ENCODE measurements around the gene ACSL5. TPM values are rescaled to one million over a fixed set of nuclear protein-coding genes. Genes with fewer than 3 reads are reported as not detected.

Gene ACSL5
- total and polyA plus RNA-seq, 2 of the 4 experiments (the other 2 are of a cell fraction): 0.87 to 1.3 TPM

GRCh38 chr10:112465299-112465883 is 91.5 kb downstream of the ACSL5 start:
- in situ Hi-C loops (cut with MboI; ENCODE audit: low sequenced_read_pairs) (no loop called here), intact Hi-C loops (cut with micrococcal nuclease) (no loop called here), dilution Hi-C loops (cut with HindIII; ENCODE audit: low sequenced_read_pairs, unreplicated experiment) (no loop called here)
- Histone ChIP-seq H3K23ac (ENCODE audit: low read depth, low read length) (no peak overlapping the region), H4K5ac (ENCODE audit: low read depth, low read length) (no peak overlapping the region), H2AK9ac (replicated peaks; ENCODE audit: low read depth, low read length, poor library complexity) (no peak overlapping the region), H3K9me3 (ENCODE audit: control insufficient read depth, insufficient read depth, low read length) (no peaks in the 10 kb centered on the region), H3K18ac (ENCODE audit: low read depth, low read length) (no peak overlapping the region), H2BK120ac (ENCODE audit: low read depth, low read length) (no peak overlapping the region), H3K9ac (ENCODE audit: low read depth, low read length) (no peak overlapping the region), H2AK5ac (ENCODE audit: low read depth, low read length) (no peak overlapping the region), H4K8ac (ENCODE audit: low read depth in 2 of 2, low read length in 2 of 2) (no peak overlapping the region), H3K27ac (ENCODE audit: insufficient read depth, low read length) (no peak overlapping the region), H3K56ac (ENCODE audit: extremely low read depth, insufficient read depth, low read length) (no peak overlapping the region), H3K79me1 (ENCODE audit: low read depth in 1 of 2, low read length in 2 of 2) (peaks cover 6 to 12% of the 10 kb centered on the region in 2 experiments), H3K4ac (ENCODE audit: low read depth, low read length) (no peak overlapping the region), H3K9me1 (ENCODE audit: insufficient read depth, low read length) (peaks cover 2% of the 10 kb centered on the region), H3K4me2 (ENCODE audit: low read depth, low read length) (no peak overlapping the region), H2AFZ (replicated peaks; ENCODE audit: low read length, poor library complexity) (no peak overlapping the region), H3K36me3 (ENCODE audit: control insufficient read depth, insufficient read depth, low read length) (peaks cover 15% of the 10 kb centered on the region), H3K4me1 (ENCODE audit: control insufficient read depth, insufficient read depth, low read length) (no peaks in the 10 kb centered on the region), H2BK15ac (ENCODE audit: low read depth, low read length) (no peak overlapping the region), H4K20me1 (ENCODE audit: insufficient read depth, low read length) (no peaks in the 10 kb centered on the region), H3K4me3 (ENCODE audit: insufficient read depth, low read depth, low read length) (no peak overlapping the region), H4K91ac (ENCODE audit: insufficient read depth, low read depth, low read length) (no peak overlapping the region), H2BK20ac (ENCODE audit: low read depth, low read length) (no peak overlapping the region), H3K14ac (replicated peaks; ENCODE audit: low read depth, low read length) (no peak overlapping the region), H2BK5ac (ENCODE audit: low read depth, low read length, poor library complexity, severe bottlenecking) (no peak overlapping the region), H3K27me3 (ENCODE audit: control insufficient read depth, insufficient read depth, low read length) (no peaks in the 10 kb centered on the region)
- WGBS, 2 experiments (ENCODE audit: extremely low coverage in 2 of 2, insufficient read length in 1 of 2): no CpG with 5 or more reads among the region's 3 CpGs
- TF ChIP-seq RAD21 (IDR thresholded peaks at IDR 0.05; ENCODE audit: low read length) (no peak), FOS (IDR thresholded peaks at IDR 0.05; ENCODE audit: low read depth, low read length) (no peak)
- POLR2A ChIA-PET (ENCODE audit: unreplicated experiment): no interaction called here
- BruUV-seq (replicated peaks): no TSS peak
- CTCF ChIA-PET: interaction anchor here (0.5 to 0.7 kb wide), 3 partner anchors 8 to 934 kb away, joined by 3 read pairs; no protein-coding TSS in a partner anchor
- DNase-seq: no peak
- no peak for ATAC-seq (ENCODE audit: low read depth)

Data from IMR-90 (cell line).